ENCODE measurements around the gene BBS5. TPM values are rescaled to one million over a fixed set of nuclear protein-coding genes. Genes with fewer than 3 reads are reported as not detected.

Gene BBS5
- total RNA-seq, 1 experiment from 2014 or later: 0.55 TPM

- Histone ChIP-seq H3K27ac (ENCODE audit: insufficient read length, low read depth, low read length) (no peak overlapping the region), H3K9me3 (ENCODE audit: control insufficient read depth, low read depth, low read length) (no peaks in the 10 kb centered on the region), H4K5ac (ENCODE audit: insufficient read length, low read depth, low read length) (no peak overlapping the region), H3K79me2 (ENCODE audit: insufficient read depth, low read length) (no peaks in the 10 kb centered on the region), H2AFZ (ENCODE audit: low read length) (no peak overlapping the region), H3T11ph (ENCODE audit: low read length) (no peak overlapping the region), H3K27me3 (ENCODE audit: insufficient read depth, low read length) (no peaks in the 10 kb centered on the region; the same call in 1 of the 2 replicates), H3K18ac (ENCODE audit: insufficient read length, low read depth, low read length) (no peak overlapping the region), H3K23ac (ENCODE audit: insufficient read length, low read depth, low read length) (no peak overlapping the region), H2BK15ac (ENCODE audit: low read depth, low read length) (no peak overlapping the region), H2BK120ac (ENCODE audit: low read depth, low read length, poor library complexity, severe bottlenecking) (no peak overlapping the region), H3K14ac (ENCODE audit: insufficient read depth, low read length) (no peak overlapping the region), H2BK12ac (ENCODE audit: insufficient read length, low read depth, low read length) (no peak overlapping the region), H3K4me1 (ENCODE audit: insufficient read depth, low read length) (no peaks in the 10 kb centered on the region), H4K91ac (ENCODE audit: insufficient read length, low read depth, low read length) (no peak overlapping the region), H3K9ac (ENCODE audit: extremely low read depth, insufficient read length, low read length) (no peak overlapping the region), H4K8ac (replicated peaks; ENCODE audit: insufficient read length, low read depth, low read length) (no peak overlapping the region), H3K23me2 (ENCODE audit: insufficient read length, low read depth, low read length, poor library complexity, severe bottlenecking) (no peaks in the 10 kb centered on the region), H2AK5ac (ENCODE audit: insufficient read length, low read length) (no peak overlapping the region), H2BK5ac (ENCODE audit: insufficient read length, low read length) (no peak overlapping the region), H3K4me2 (ENCODE audit: insufficient read depth, insufficient read length, low read length) (no peak overlapping the region), H2BK20ac (ENCODE audit: low read depth, low read length, poor library complexity, severe bottlenecking) (no peak overlapping the region), H3K4ac (ENCODE audit: low read depth, low read length) (no peak overlapping the region), H4K20me1 (ENCODE audit: control insufficient read depth, insufficient read depth, insufficient read length) (no peaks in the 10 kb centered on the region), H3K56ac (ENCODE audit: insufficient read length, low read depth, low read length) (no peak overlapping the region), H3K79me1 (ENCODE audit: insufficient read depth, low read depth, low read length, poor library complexity, severe bottlenecking) (no peaks in the 10 kb centered on the region)
- no peak overlapping the region for H3K27ac Mint-ChIP-seq
- H3K9me3 Mint-ChIP-seq: no peaks in the 10 kb centered on the region
- DNase-seq: no peak
- no peak overlapping the region for H3K4me3 Mint-ChIP-seq
- TF ChIP-seq, protein P1, sequence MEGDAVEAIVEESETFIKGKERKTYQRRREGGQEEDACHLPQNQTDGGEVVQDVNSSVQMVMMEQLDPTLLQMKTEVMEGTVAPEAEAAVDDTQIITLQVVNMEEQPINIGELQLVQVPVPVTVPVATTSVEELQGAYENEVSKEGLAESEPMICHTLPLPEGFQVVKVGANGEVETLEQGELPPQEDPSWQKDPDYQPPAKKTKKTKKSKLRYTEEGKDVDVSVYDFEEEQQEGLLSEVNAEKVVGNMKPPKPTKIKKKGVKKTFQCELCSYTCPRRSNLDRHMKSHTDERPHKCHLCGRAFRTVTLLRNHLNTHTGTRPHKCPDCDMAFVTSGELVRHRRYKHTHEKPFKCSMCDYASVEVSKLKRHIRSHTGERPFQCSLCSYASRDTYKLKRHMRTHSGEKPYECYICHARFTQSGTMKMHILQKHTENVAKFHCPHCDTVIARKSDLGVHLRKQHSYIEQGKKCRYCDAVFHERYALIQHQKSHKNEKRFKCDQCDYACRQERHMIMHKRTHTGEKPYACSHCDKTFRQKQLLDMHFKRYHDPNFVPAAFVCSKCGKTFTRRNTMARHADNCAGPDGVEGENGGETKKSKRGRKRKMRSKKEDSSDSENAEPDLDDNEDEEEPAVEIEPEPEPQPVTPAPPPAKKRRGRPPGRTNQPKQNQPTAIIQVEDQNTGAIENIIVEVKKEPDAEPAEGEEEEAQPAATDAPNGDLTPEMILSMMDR (conservative IDR thresholded peaks at IDR 0.05): no peak
- H3K36me3 Mint-ChIP-seq (ENCODE audit: insufficient read depth in 1 of 3, low read depth in 3 of 3): no peaks in the 10 kb centered on the region
- no CpG with 5 or more reads among the region's 1 CpG for WGBS (ENCODE audit: extremely low coverage, insufficient read length, low lambda C conversion rate)
- H3K27me3 Mint-ChIP-seq (ENCODE audit: low read depth): no peaks in the 10 kb centered on the region
- no peaks in the 10 kb centered on the region for H3K4me1 Mint-ChIP-seq
These were observed 14.8 kb upstream of the BBS5 start for GRCh38 chr2:169464466-169464865.
